B cell (primary cell): ENCODE data around the gene CHST8. TPM values are rescaled to one million over a fixed set of nuclear protein-coding genes. Genes with fewer than 3 reads are reported as not detected.

Experiments
- ATAC-seq: fragments of 200-7000 bp; cut with Tn5 transposase; one replicate; pipeline ENCODE4 v1.10.0; 2021; ENCODE audit warnings: low read depth, mild to moderate bottlenecking, moderate number of reproducible peaks, moderate library complexity
- CTCF ChIA-PET: fragments of 350-600 bp; sonication (Branson Sonifier 250); formaldehyde crosslinking; loops from one replicate; lab custom pipeline; 2021; ENCODE audit warnings: antibody characterized with exemption, inconsistent platforms; lab: Charles Lee
- POLR2A ChIA-PET: fragments of 350-600 bp; sonication (Branson Sonifier 250); formaldehyde crosslinking; loops from one replicate; lab custom pipeline; 2021; ENCODE audit warnings: antibody characterized with exemption; lab: Charles Lee
- DNase-seq: peaks from one replicate; pipeline ENCODE4 v3.0.0; 2013
- H2AFZ ChIP-seq: 2 replicates; pipeline ENCODE4 v1.6.1; 2012; ENCODE audit warnings: mild to moderate bottlenecking, low read depth, low read length; ENCODE audit not compliant: insufficient read depth, poor library complexity, severe bottlenecking
- H3K27ac ChIP-seq, 2 donors: 1 replicate in 1 of 2; 2 replicates in 1 of 2; pipeline ENCODE4 v1.5.1; 2012 to 2013; ENCODE audit warnings: low read length in 2 of 2, mild to moderate bottlenecking in 2 of 2, moderate library complexity in 1 of 2
- H3K27me3 ChIP-seq, 4 experiments: fragments of 200-600 bp in 1 of 4; sonication (generic) in 1 of 4; replicated peaks in 1 of 4; 1 replicate in 2 of 4; 2 replicates in 2 of 4; pipeline versions ENCODE4 v1.6.1 to v1.7.0; 2013 to 2016; ENCODE audit warnings: low read length in 3 of 4, mild to moderate bottlenecking in 2 of 4, mixed read lengths in 1 of 4, moderate library complexity in 1 of 4; ENCODE audit not compliant: insufficient read depth in 4 of 4, control insufficient read depth in 3 of 4; ENCODE audit errors: control extremely low read depth in 1 of 4
- H3K36me3 ChIP-seq, 2 experiments: replicated peaks in 1 of 2; 1 replicate in 1 of 2; 2 replicates in 1 of 2; pipeline versions ENCODE4 v1.6.1 to v1.7.1; 2013; ENCODE audit warnings: low read length in 1 of 2; ENCODE audit not compliant: insufficient read depth in 2 of 2, control insufficient read depth in 1 of 2; ENCODE audit errors: control extremely low read depth in 1 of 2, extremely low read depth in 1 of 2
- H3K4me1 ChIP-seq, 2 donors: fragments of 200-600 bp in 1 of 2; sonication (generic) in 1 of 2; 1 replicate in 1 of 2; 2 replicates in 1 of 2; pipeline versions ENCODE4 v1.5.1 to v1.6.1; 2013 to 2017; ENCODE audit warnings: low read length in 2 of 2; ENCODE audit not compliant: control insufficient read depth in 2 of 2, insufficient read depth in 2 of 2
- H3K4me2 ChIP-seq: replicated peaks from 2 replicates; pipeline ENCODE3; 2012; ENCODE audit warnings: mild to moderate bottlenecking, low read depth, low read length; ENCODE audit not compliant: poor library complexity, severe bottlenecking
- H3K4me3 ChIP-seq, 5 experiments: fragments of 200-600 bp in 1 of 5; sonication (generic) in 1 of 5; 1 replicate in 3 of 5; 2 replicates in 2 of 5; pipeline versions ENCODE4 v1.5.1 to v1.7.0; 2011 to 2016; ENCODE audit warnings: low read length in 4 of 5, mild to moderate bottlenecking in 4 of 5, low read depth in 2 of 5, control low read depth in 1 of 5, moderate library complexity in 1 of 5; ENCODE audit not compliant: insufficient read depth in 1 of 5; ENCODE audit errors: control extremely low read depth in 1 of 5, extremely low read depth in 1 of 5
- H3K79me2 ChIP-seq: fragments of 200-600 bp; sonication (generic); one replicate; pipeline ENCODE4 v1.6.0; 2016; ENCODE audit warnings: low read length; ENCODE audit not compliant: control insufficient read depth, insufficient read depth
- H3K9ac ChIP-seq: fragments of 200-600 bp; sonication (generic); 2 replicates; pipeline ENCODE4 v1.6.1; 2017; ENCODE audit warnings: mild to moderate bottlenecking, low read length, moderate library complexity
- H3K9me3 ChIP-seq, 3 donors: one replicate each; pipeline versions ENCODE4 v1.6.1 to v1.7.1; 2013; ENCODE audit warnings: low read length in 2 of 3; ENCODE audit not compliant: control insufficient read depth in 2 of 3, insufficient read depth in 1 of 3; ENCODE audit errors: control extremely low read depth in 1 of 3
- H4K20me1 ChIP-seq: 2 replicates; pipeline ENCODE4 v1.6.0; 2012; ENCODE audit warnings: mild to moderate bottlenecking, low read length; ENCODE audit not compliant: insufficient read depth, control insufficient read depth, poor library complexity, severe bottlenecking
- H3K27ac Mint-ChIP-seq: one replicate; pipeline ENCODE4 v1.8.0; 2021; ENCODE audit warnings: mixed read lengths
- H3K27me3 Mint-ChIP-seq: one replicate; pipeline ENCODE4 v1.8.0; 2021; ENCODE audit warnings: mixed read lengths
- H3K4me1 Mint-ChIP-seq: one replicate; pipeline ENCODE4 v1.8.0; 2021; ENCODE audit warnings: mixed read lengths
- H3K4me3 Mint-ChIP-seq: one replicate; pipeline ENCODE4 v1.8.0; 2021; ENCODE audit warnings: mixed read lengths
- H3K9me3 Mint-ChIP-seq: one replicate; pipeline ENCODE4 v1.8.0; 2022; ENCODE audit warnings: mixed read lengths; ENCODE audit not compliant: insufficient read depth
- EZH2 ChIP-seq: IDR thresholded peaks from 2 replicates; pipeline ENCODE4 v1.6.1; 2012; ENCODE audit warnings: borderline replicate concordance, low read depth, mild to moderate bottlenecking, moderate library complexity, low read length; ENCODE audit not compliant: insufficient read depth, poor library complexity, severe bottlenecking
- WGBS: methylation state at CpG from one replicate; pipeline ENCODE4 v1.1.5; 2013; ENCODE audit warnings: missing lambda C conversion rate; ENCODE audit not compliant: insufficient coverage; 5-methylcytosine and 5-hydroxymethylcytosine counted together
- intact Hi-C: fragments of 100-400 bp; cut with micrococcal nuclease; formaldehyde crosslinking; loops from one replicate; pipeline ENCODE4 v1.10.0; 2022
- polyA plus RNA-seq: library from polyadenylated mRNA; depleted of rRNA; stranded (reverse); fragments of >200 nt; gene quantifications from 2 replicates; pipeline ENCODE4 v1.2.3, GENCODE V29; 2012
- total RNA-seq, 2 donors: library from RNA; stranded (reverse); fragments of 120-200 nt in 1 of 2; gene quantifications; 1 replicate in 1 of 2; 2 replicates in 1 of 2; pipeline versions ENCODE4 v1.2.3 to v1.2.4, GENCODE V29; 2013 to 2022
- TF ChIP-seq, protein P1 (sequence below): fragments of 200-600 bp; IDR thresholded peaks from one replicate; pipeline ENCODE4 v1.8.0; 2022; ENCODE audit warnings: antibody characterized with exemption, mild to moderate bottlenecking

CHST8 gene
- total and polyA plus RNA-seq, 2 donors (not counting 1 experiment from before 2014, with no cell fraction given): not detected

DNA sequence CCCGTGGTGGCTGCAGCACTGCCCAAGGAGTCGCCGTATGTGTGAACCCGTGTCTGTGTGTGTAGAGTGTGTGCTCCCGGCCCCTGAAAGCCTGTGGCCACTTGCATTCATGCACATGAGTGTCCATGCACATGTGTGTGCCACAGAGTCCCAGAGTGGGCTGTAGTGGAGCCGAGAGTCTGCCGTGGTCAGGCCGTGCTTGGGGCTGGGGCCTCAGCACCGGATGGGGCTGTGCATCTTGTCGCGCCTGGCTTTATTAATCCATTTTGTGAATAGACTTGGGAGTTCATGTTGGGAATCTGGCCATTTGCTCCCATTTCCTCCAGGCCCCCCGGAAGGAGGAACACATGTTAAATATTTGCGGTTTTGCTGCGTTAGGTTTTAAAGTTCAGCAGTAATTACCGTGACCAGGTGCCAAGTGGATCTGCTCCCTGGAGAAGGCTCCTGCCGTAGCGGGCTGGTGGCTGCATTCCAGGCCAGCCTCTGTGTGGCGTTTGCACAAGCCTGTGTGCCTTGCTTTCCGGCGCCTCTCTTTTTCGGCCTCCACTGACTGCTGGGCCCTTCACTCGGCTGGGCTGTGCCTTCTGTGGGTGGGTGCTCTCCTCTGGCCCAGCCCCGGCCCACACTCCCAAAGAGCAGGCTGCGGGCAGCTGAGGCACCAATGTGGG, 105.7 kb downstream of the CHST8 start:
- POLR2A ChIA-PET: no interaction called here
- Histone ChIP-seq H3K4me1 (no peaks in the 10 kb centered on the region), H3K36me3 (no peaks in the 10 kb centered on the region), H3K9ac (no peak overlapping the region), H4K20me1 (no peaks in the 10 kb centered on the region), H3K4me3 (no peak overlapping the region), H2AFZ (no peak overlapping the region), H3K79me2 (no peaks in the 10 kb centered on the region), H3K9me3 (peaks cover 0 to 30% (median 0%) of the 10 kb centered on the region in 3 donors), H3K4me2 (no peak overlapping the region), H3K27me3 (no peaks in the 10 kb centered on the region), H3K27ac (no peak overlapping the region)
- CTCF ChIA-PET: no interaction called here
- no peak for DNase-seq
- intact Hi-C loops: no loop called here
- H3K4me3 Mint-ChIP-seq: no peak overlapping the region
- TF ChIP-seq EZH2: no peak
- TF ChIP-seq, protein P1, sequence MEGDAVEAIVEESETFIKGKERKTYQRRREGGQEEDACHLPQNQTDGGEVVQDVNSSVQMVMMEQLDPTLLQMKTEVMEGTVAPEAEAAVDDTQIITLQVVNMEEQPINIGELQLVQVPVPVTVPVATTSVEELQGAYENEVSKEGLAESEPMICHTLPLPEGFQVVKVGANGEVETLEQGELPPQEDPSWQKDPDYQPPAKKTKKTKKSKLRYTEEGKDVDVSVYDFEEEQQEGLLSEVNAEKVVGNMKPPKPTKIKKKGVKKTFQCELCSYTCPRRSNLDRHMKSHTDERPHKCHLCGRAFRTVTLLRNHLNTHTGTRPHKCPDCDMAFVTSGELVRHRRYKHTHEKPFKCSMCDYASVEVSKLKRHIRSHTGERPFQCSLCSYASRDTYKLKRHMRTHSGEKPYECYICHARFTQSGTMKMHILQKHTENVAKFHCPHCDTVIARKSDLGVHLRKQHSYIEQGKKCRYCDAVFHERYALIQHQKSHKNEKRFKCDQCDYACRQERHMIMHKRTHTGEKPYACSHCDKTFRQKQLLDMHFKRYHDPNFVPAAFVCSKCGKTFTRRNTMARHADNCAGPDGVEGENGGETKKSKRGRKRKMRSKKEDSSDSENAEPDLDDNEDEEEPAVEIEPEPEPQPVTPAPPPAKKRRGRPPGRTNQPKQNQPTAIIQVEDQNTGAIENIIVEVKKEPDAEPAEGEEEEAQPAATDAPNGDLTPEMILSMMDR: no peak
- no peaks in the 10 kb centered on the region for H3K4me1 Mint-ChIP-seq
- H3K27me3 Mint-ChIP-seq: no peaks in the 10 kb centered on the region
- no peak overlapping the region for H3K27ac Mint-ChIP-seq
- ATAC-seq: no peak
- H3K9me3 Mint-ChIP-seq: no peaks in the 10 kb centered on the region
- 87% methylated on average over 23 of the region's 24 CpGs for WGBS

DNA sequence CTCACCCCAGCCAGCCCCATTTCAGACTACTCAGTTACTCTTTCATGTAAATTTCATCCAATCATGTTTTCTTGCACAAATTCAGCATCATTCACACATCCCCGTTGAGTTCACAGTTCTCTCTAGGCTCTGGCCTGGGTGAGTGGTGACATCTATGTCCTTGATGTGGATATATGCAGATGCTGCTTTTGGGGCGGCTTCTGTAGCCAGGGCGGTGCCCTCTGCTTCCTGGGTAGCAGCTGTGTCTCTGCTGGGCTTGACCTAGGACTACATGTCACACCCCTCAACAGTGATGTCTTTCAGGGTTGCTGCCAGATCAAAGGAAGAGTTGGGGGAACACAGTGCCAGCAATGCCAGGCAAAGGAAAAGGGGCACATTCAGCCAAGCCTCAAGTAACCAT, 106.4 kb downstream of the CHST8 start:
- Mint-ChIP-seq H3K27me3 (no peaks in the 10 kb centered on the region), H3K4me1 (no peaks in the 10 kb centered on the region), H3K27ac (no peak overlapping the region), H3K4me3 (no peak overlapping the region), H3K9me3 (peaks cover 2% of the 10 kb centered on the region)
- peaks cover 0 to 32% (median 0%) of the 10 kb centered on the region in 3 donors for H3K9me3 ChIP-seq
- no peak for DNase-seq
- H2AFZ ChIP-seq: no peak overlapping the region
- H3K79me2 ChIP-seq: no peaks in the 10 kb centered on the region
- H3K4me3 ChIP-seq: no peak overlapping the region
- H3K4me1 ChIP-seq: no peaks in the 10 kb centered on the region
- no peaks in the 10 kb centered on the region for H3K36me3 ChIP-seq
- ChIA-PET POLR2A (no interaction called here), CTCF (no interaction called here)
- H4K20me1 ChIP-seq: no peaks in the 10 kb centered on the region
- TF ChIP-seq, protein P1: no peak
- no peak for TF ChIP-seq EZH2
- no peak overlapping the region for H3K4me2 ChIP-seq
- ATAC-seq: no peak
- no peak overlapping the region for H3K9ac ChIP-seq
- no peak overlapping the region for H3K27ac ChIP-seq
- no peaks in the 10 kb centered on the region for H3K27me3 ChIP-seq
- intact Hi-C loops: no loop called here
- WGBS: 80% methylated on average over 2 of the region's 3 CpGs
